Measurements from ENCODE around the gene S100A10. TPM values are rescaled to one million over a fixed set of nuclear protein-coding genes. Genes with fewer than 3 reads are reported as not detected.

S100A10 gene
- total RNA-seq, 2 experiments from 2014 or later, result 333 to 424 TPM

DNA sequence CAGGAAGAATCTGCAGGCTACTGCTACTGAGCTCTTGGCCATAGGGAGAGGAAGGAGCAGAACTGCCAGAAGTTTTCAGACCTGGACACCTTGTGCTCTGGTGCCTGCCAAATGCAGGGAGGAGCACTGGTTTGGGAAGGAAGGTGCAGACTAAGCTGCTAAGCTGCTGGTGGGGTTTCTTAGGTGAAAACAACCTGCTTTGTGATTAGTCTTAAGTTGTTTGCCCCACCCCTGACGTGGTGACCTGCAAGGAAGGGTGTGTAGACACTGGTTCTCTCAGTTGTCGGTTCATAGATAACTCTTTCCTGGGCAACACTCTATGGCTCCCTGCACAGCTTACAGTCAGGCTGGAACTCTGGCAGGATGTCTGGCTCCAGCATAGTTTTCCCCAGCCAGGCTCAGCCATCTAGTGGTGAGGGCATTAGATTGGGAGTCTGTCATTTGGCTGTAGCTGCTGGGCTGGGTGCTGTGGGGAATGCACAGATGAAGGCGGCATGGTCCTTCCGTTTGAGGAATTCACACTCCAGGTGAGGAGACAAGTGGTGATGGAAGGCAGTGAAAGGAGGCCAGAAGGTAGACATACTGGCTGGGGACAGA is 10.3 kb upstream of the S100A10 start:
- ATAC-seq (no peak), DNase-seq (no peak)
- no peaks in the 10 kb centered on the region for H3K9me3 Mint-ChIP-seq (ENCODE audit: low read depth)
- no peaks in the 10 kb centered on the region for H3K36me3 Mint-ChIP-seq
- no peak overlapping the region for H3K4me3 Mint-ChIP-seq
- CTCF ChIA-PET, result interaction anchor here (1.1 to 20.0 kb wide), 7 partner anchors 10 to 116 kb away, joined by 3 to 522 read pairs (median 55); no protein-coding TSS in a partner anchor
- peaks cover 21% of the 10 kb centered on the region for H3K4me1 Mint-ChIP-seq
- no peak overlapping the region for H3K27ac Mint-ChIP-seq
- H3K27me3 Mint-ChIP-seq, result peaks cover 34% of the 10 kb centered on the region

DNA sequence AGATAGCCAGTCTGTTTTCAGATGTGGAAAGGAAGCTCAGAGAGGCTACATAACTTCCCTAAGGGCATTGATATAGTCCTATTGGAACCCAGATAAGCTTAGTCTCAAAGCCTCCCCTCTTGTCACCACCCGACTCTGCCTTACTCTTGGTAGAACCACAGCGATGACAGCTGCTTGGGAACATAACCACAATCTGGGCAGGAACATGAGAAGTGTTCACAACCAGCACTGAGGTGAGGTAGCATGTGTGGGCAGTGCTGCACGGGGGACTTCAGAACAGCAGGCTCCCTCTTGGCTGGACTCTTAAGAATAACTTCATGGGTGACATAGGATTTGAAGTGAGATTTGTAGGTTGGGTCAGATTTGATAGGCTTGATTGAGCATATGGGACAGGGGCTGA is 9.3 kb upstream of the S100A10 start:
- ATAC-seq, result no peak
- Mint-ChIP-seq H3K4me1 (peaks cover 21% of the 10 kb centered on the region), H3K27ac (no peak overlapping the region), H3K9me3 (ENCODE audit: low read depth) (no peaks in the 10 kb centered on the region), H3K27me3 (peaks cover 31% of the 10 kb centered on the region), H3K4me3 (no peak overlapping the region), H3K36me3 (no peaks in the 10 kb centered on the region)
- CTCF ChIA-PET, result interaction anchor here (1.0 to 20.0 kb wide), 10 partner anchors 11 to 115 kb away, joined by 3 to 522 read pairs (median 26); no protein-coding TSS in a partner anchor
- DNase-seq, result no peak

DNA sequence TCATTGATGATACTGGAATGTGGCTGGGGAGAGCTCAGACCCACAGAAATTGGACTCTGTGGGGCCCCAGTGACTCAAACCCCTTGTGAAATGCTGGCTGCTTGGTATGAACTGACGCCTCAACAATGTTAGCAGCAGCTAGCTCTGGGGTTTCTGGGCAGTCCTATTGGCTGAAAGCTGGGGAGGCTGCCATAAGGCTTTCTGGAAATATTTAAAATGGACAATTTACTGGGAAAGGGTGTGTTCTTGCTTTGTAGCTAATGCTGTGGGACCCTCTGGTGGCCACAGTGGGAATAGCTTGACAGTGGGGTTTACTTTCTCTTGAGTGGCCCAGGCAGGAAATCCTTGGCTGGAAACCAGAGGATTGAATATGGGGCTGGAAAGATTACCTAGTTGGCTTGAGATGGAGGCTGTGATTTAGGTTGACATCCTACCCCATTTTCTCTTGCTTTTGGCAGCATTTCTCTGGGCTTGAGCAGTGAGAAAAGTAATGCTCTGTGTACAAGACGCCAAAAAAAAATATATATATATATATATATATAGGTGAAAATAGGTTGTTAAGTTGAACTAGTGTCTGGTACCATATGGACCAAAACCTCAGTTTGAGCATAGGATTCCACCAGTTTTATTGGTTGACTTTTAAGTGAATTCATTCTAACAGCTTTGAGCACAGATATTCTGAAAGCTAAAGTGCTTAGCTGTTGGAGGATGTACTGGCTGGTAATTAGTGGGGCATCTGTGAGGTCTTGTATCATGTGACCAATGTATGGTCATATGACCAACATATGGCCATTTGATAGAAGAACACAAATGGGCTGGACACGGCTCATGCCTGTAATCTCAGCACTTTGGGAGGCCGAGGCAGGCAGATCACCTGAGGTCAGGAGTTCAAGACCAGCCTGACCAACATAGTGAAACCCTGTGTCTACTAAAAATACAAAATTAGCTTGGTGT is 8.2 kb upstream of the S100A10 start:
- CTCF ChIA-PET, result interaction anchor here (0.6 to 20.0 kb wide), 40 partner anchors 8 to 457 kb away, joined by 3 to 522 read pairs (median 4); partner anchors contain the start of genes RIIAD1, S100A11 and THEM4
- ATAC-seq (peak; percentile 79), DNase-seq (peak; percentile 88)
- Mint-ChIP-seq H3K4me1 (peaks cover 21% of the 10 kb centered on the region), H3K36me3 (no peaks in the 10 kb centered on the region), H3K4me3 (no peak overlapping the region), H3K27me3 (peaks cover 26% of the 10 kb centered on the region), H3K27ac (no peak overlapping the region), H3K9me3 (ENCODE audit: low read depth) (no peaks in the 10 kb centered on the region)

DNA sequence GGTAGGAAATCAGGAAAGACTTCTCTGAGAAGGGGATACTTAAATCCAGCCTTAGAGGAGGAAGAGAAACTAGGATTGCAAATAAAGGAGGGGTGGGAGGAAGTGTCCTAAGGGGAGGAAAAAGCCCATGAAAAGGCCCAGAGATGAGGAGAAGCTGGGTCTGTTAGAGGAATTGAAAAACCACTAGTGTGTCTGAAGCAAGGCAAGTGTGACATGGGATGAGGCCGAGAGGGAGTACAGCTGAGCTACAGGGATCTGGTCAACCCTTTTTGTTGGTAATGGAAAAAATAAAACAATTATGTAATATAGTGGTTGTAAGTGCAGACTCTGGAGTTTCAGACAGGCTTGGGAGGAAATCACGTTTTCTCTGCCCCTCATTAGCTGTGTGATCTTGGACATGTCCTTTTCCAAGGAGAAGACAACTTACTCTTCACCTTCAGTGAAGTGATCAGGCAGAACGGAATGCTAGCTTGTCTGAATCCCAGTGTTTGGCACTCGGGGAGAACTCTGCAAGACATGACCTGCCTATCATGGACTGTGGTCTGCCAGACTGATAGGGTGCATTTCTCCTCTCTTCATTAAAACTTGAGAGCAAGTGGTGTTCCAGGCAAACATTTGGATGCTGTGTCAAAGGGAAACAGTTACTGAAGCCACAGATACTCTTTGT is 7.4 kb upstream of the S100A10 start:
- H3K9me3 Mint-ChIP-seq (ENCODE audit: low read depth), result no peaks in the 10 kb centered on the region
- no peak overlapping the region for H3K27ac Mint-ChIP-seq
- peaks cover 21% of the 10 kb centered on the region for H3K4me1 Mint-ChIP-seq
- no peak for ATAC-seq
- DNase-seq, result no peak
- CTCF ChIA-PET, result interaction anchor here (0.8 to 20.0 kb wide), 40 partner anchors 9 to 458 kb away, joined by 3 to 522 read pairs (median 4); partner anchors contain the start of genes RIIAD1, S100A11 and THEM4
- no peak overlapping the region for H3K4me3 Mint-ChIP-seq
- H3K27me3 Mint-ChIP-seq, result peaks cover 26% of the 10 kb centered on the region
- no peaks in the 10 kb centered on the region for H3K36me3 Mint-ChIP-seq

DNA sequence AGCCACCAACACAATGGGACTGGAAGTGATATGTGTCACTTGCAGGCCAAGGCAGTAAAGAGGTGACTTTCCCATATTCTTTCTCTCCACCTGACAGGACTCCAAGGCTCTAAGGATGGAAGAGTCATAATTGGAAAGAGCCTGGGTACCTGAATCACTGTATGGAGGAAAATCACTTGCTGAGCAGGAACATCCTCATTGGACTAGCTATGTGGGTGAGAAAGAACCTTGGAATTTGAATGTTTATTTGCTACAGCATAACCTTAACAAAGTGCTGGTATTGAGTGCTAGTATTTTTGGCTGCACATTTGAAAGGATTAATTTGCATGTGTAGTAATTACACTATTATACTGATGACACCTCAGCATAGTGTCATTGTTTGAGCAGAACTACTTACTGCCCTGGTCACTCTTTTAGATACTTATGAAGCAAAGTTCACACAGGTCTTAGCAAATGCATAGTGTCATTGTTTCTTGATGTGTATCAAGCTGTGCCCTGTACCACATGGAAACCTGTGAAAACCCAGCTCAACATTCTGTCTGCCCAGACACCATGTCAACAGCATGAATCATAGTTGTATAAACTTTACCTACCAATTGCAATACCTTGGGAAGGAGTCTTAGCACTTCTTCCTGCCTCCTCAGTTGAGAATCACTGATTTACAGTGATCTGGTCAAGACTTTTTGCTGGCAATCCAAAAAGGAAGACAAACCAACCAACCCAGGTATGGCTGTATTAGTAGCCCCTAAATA is 5.1 kb upstream of the S100A10 start:
- Mint-ChIP-seq H3K27me3 (peaks cover 16% of the 10 kb centered on the region), H3K36me3 (no peaks in the 10 kb centered on the region), H3K4me3 (no peak overlapping the region), H3K27ac (no peak overlapping the region), H3K9me3 (ENCODE audit: low read depth) (no peaks in the 10 kb centered on the region), H3K4me1 (peaks cover 27% of the 10 kb centered on the region)
- ATAC-seq (no peak), DNase-seq (no peak)
- CTCF ChIA-PET, result interaction anchor here (1.0 to 20.0 kb wide), 7 partner anchors 13 to 112 kb away, joined by 3 to 522 read pairs (median 3); no protein-coding TSS in a partner anchor

DNA sequence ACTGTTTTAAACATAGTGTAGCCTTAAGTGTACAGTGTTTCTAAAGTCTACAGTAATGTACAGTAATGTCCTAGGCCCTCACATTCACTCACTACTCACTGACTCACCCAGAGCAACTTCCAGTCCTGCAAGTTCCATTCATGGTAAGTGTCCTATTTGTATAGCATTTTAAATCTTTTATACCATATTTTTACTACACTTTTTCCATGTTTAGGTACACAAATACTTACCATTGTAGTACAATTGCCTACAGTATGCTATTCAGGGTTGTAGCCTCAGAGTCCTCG is 3.6 kb upstream of the S100A10 start:
- H3K4me3 Mint-ChIP-seq, result no peak overlapping the region
- CTCF ChIA-PET, result interaction anchor here (1.2 to 20.0 kb wide), 5 partner anchors 12 to 110 kb away, joined by 3 to 522 read pairs (median 174); no protein-coding TSS in a partner anchor

DNA sequence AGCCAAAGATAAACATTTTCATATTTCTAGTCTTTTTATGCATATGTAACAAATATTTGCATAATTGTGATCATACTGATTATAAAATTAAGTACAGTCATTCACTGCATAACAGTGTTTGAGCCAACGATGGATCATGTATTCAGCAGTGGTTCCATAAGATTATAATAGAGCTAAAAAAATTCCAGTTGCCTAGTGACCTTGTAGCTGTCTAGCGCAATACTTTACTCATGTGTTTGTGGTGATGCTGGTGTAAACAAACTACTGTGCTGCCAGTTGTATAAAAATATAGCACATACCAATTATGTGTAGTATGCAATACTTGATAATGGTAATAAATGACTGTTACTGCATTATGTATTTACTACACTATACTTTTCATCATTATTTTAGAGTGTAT is 2.1 kb upstream of the S100A10 start:
- H3K9me3 Mint-ChIP-seq (ENCODE audit: low read depth), result no peaks in the 10 kb centered on the region
- DNase-seq (no peak), ATAC-seq (no peak)
- CTCF ChIA-PET, result interaction anchor here (1.0 to 20.0 kb wide), 6 partner anchors 10 to 124 kb away, joined by 3 to 522 read pairs (median 90); no protein-coding TSS in a partner anchor
- H3K27me3 Mint-ChIP-seq, result peaks cover 7% of the 10 kb centered on the region
- no peak overlapping the region for H3K27ac Mint-ChIP-seq
- peaks cover 16% of the 10 kb centered on the region for H3K36me3 Mint-ChIP-seq
- peaks cover 33% of the 10 kb centered on the region for H3K4me1 Mint-ChIP-seq
- no peak overlapping the region for H3K4me3 Mint-ChIP-seq

More for the DNA sequence above, 3.6 kb upstream of the S100A10 start:
- Mint-ChIP-seq H3K9me3 (ENCODE audit: low read depth) (no peaks in the 10 kb centered on the region), H3K4me1 (peaks cover 29% of the 10 kb centered on the region), H3K27me3 (peaks cover 7% of the 10 kb centered on the region), H3K27ac (no peak overlapping the region), H3K36me3 (peaks cover 8% of the 10 kb centered on the region)
- ATAC-seq, result no peak
- DNase-seq, result no peak

DNA sequence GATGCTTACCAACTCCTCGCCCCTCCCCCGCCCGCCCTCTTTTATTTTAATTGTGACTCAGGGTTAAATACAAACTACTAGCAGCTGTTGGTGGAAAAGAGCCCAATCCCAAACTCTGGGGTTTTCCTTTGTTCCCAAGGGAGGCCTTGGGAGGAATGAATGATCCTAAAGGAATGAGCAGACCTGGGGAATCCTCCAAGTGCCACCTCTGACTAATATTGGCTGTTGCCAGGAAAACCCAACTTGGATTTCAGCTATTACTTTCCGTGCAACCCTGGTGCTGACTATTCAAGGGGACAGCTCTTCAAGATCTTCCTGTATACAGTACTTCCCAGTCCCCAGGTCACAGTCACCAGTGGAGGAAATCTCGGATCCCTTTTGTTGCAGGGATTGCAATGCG is 1.3 kb upstream of the S100A10 start:
- peaks cover 4% of the 10 kb centered on the region for H3K27me3 Mint-ChIP-seq
- CTCF ChIA-PET, result interaction anchor here (0.7 to 20.0 kb wide), 5 partner anchors 9 to 104 kb away, joined by 3 to 522 read pairs (median 174); no protein-coding TSS in a partner anchor
- ATAC-seq, result no peak
- peaks cover 20% of the 10 kb centered on the region for H3K36me3 Mint-ChIP-seq
- no peak overlapping the region for H3K27ac Mint-ChIP-seq
- peaks cover 40% of the 10 kb centered on the region for H3K4me1 Mint-ChIP-seq
- peak overlapping the region; percentile 8 for H3K4me3 Mint-ChIP-seq
- no peaks in the 10 kb centered on the region for H3K9me3 Mint-ChIP-seq (ENCODE audit: low read depth)
- DNase-seq, result no peak

DNA sequence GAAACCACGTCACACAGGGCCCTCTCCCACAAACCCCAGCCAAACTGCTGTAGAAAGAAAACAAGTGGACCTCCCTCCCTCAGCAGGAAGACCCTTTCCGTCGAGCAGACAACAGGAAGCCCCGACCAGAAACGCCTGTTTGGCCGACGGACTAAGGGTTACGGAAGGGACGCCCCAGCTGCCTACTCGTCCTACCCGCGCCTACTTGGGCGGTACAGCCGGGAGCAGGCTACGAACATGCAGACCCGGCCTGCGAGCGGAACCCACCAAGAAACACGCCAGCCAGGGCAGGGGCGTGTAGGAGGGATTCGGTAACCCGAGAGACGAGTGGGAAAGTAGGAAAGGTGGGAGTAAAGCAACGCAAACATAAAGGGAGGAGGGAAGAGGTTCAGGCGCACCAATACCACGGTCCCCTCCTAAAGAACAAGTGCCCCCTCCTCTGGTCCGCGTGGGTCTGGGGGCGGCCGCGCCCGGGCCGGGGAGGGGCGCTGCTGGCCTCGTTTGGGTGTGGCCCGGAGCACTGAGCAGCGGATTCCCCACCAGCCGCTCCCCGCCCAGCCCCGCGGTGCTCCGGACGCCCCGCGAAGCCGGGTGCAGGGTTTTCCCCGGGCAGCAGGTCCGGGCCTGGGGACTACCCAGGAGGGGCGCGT is 450 bp downstream of the S100A10 start:
- Mint-ChIP-seq H3K9me3 (ENCODE audit: low read depth) (no peaks in the 10 kb centered on the region), H3K27me3 (no peaks in the 10 kb centered on the region), H3K4me3 (peak overlapping the region; percentile 99), H3K36me3 (peaks cover 28% of the 10 kb centered on the region), H3K4me1 (peaks cover 57% of the 10 kb centered on the region), H3K27ac (peak overlapping the region; percentile 97)
- ATAC-seq (peak; percentile 46), DNase-seq (peak; percentile 73)
- CTCF ChIA-PET, result interaction anchor here (0.6 to 20.0 kb wide), 7 partner anchors 8 to 104 kb away, joined by 3 to 522 read pairs (median 8); no protein-coding TSS in a partner anchor

DNA sequence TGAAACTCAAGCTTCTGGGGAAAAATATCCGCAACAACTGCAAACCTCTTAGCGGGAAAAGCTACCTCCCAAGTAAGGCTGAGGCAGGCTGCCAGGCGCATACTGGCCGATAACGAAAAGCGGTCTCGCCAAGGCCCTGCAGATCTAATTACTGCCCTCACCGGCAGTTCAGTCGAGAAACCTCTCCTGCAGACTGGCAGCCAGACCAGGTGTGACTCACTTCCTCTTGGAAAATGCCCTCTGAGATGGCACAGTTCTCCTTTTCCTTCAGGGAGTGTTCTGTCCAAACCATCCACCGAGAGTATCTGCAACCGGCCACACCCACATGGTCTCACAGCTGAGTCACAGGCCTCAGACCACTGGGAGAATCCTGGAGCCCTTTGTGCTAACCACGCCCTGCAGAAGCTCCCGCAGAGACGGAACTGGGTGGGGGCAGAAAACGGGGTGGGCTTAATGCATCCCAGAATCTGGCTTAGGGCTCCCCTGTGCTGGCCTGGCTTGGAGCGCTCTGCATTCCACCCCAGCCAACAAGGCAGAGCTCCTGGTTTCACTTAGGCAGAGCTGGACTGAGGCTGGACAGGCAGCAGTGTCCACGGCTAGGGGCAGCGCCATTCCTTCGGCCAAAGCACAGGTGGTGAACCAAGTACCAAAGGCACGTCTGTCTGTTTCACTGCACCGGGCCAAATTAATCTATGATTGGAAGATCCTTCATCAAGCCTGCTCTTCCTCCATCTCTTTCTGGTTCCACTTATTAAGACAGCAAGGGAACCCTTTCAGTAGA is 1.2 kb downstream of the S100A10 start:
- ATAC-seq (peak; percentile 3), DNase-seq (peak; percentile 71)
- peaks cover 33% of the 10 kb centered on the region for H3K36me3 Mint-ChIP-seq
- H3K27ac Mint-ChIP-seq, result peak overlapping the region; percentile 97
- H3K9me3 Mint-ChIP-seq (ENCODE audit: low read depth), result no peaks in the 10 kb centered on the region
- no peaks in the 10 kb centered on the region for H3K27me3 Mint-ChIP-seq
- CTCF ChIA-PET, result interaction anchor here (1.5 to 20.0 kb wide), 6 partner anchors 7 to 56 kb away, joined by 3 to 522 read pairs (median 174); partner anchors contain the start of gene S100A10
- H3K4me3 Mint-ChIP-seq, result peak overlapping the region; percentile 99
- peaks cover 63% of the 10 kb centered on the region for H3K4me1 Mint-ChIP-seq

DNA sequence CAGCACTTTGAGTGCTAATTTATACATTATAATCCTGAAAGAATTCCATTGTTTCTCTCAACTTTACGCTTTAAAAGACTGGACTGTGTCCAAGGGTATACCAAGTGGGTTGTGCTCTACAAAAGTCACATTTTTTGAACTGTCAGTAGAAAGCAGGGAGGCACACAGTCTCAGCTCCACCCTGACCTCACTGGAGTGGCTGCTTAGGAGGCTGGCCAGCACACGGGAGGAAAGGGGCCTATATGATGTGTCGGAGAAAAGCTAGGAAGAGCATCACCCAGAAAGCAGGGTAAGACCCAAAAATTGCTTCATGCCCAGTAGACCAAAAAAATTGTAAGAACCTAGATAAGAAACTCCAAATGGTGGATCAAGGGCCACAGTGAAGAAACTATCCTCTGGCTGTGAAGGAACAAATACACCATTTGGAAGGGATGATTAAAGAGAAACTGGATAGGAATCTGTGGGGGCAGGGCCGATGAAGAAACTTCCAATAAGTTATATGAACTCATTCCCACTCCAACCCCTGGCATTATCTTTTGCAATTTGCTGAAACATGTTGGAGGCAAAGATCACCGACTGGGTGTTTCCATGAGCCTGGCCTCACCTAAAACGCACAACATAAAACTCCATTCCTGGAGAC is 1.9 kb downstream of the S100A10 start:
- Mint-ChIP-seq H3K27me3 (no peaks in the 10 kb centered on the region), H3K27ac (peak overlapping the region; percentile 97), H3K4me3 (peak overlapping the region; percentile 99), H3K36me3 (peaks cover 36% of the 10 kb centered on the region), H3K9me3 (ENCODE audit: low read depth) (no peaks in the 10 kb centered on the region), H3K4me1 (peaks cover 65% of the 10 kb centered on the region)
- DNase-seq (no peak), ATAC-seq (no peak)
- CTCF ChIA-PET, result interaction anchor here (2.6 to 20.0 kb wide), 4 partner anchors 8 to 56 kb away, joined by 8 to 522 read pairs (median 202); partner anchors contain the start of gene S100A10
